A673 (cell line): Measurements from ENCODE around the gene ADM2.

ENCODE experiments used
- CTCF ChIP-seq: fragments of 300-800, 200-600 bp; sonication (generic); conservative IDR thresholded peaks from 2 replicates; pipeline ENCODE4 v1.5.1; 2017; ENCODE audit warnings: low read depth, mild to moderate bottlenecking, antibody characterized with exemption, low read length, moderate library complexity, mixed read lengths
- EZH2 ChIP-seq: fragments of 200-600 bp; sonication (generic); IDR thresholded peaks from 2 replicates; pipeline ENCODE4 v1.6.1; 2017; ENCODE audit warnings: borderline replicate concordance, low read depth, mild to moderate bottlenecking, mixed read lengths, antibody characterized with exemption, low read length; ENCODE audit not compliant: poor library complexity, severe bottlenecking

GRCh38 chr22:50502628-50503474, 21.5 kb downstream of the ADM2 start:
- TF ChIP-seq CTCF (no peak), EZH2 (no peak)
